ENCODE results near the gene VAV3.
A peak's percentile ranks its signal among the peaks of the same experiment; 100 is the strongest.

Gene VAV3

GRCh38 chr1:107972391-107973180 is 7.6 kb upstream of the VAV3 start:
- DNase-seq: no peak

- DNase-seq: no peak
These were observed 1.6 kb upstream of the VAV3 start for GRCh38 chr1:107966550-107966949.

GRCh38 chr1:107964336-107965109 is 457 bp downstream of the VAV3 start:
- peak; percentile 10 for DNase-seq

- peak; percentile 17 for DNase-seq
These were observed 1.2 kb downstream of the VAV3 start for GRCh38 chr1:107963601-107964335.

GRCh38 chr1:107963008-107963407 is 2.0 kb downstream of the VAV3 start:
- no peak for DNase-seq

GRCh38 chr1:107954719-107955415 is 10.1 kb downstream of the VAV3 start:
- no peak for DNase-seq

- DNase-seq: no peak
These were observed 10.9 kb downstream of the VAV3 start for GRCh38 chr1:107954126-107954525.

GRCh38 chr1:107953556-107953955 is 11.4 kb downstream of the VAV3 start:
- no peak for DNase-seq

- DNase-seq: no peak
These were observed 12.0 kb downstream of the VAV3 start for GRCh38 chr1:107952989-107953388.

- DNase-seq: no peak
These were observed 14.5 kb downstream of the VAV3 start for GRCh38 chr1:107950464-107950863.

GRCh38 chr1:107949467-107950253 is 15.3 kb downstream of the VAV3 start:
- DNase-seq: no peak

- no peak for DNase-seq
These were observed 18.2 kb downstream of the VAV3 start for GRCh38 chr1:107946794-107947193.

GRCh38 chr1:107943694-107944093 is 21.3 kb downstream of the VAV3 start:
- no peak for DNase-seq

- no peak for DNase-seq
These were observed 22.2 kb downstream of the VAV3 start for GRCh38 chr1:107942814-107943213.

GRCh38 chr1:107941531-107941930 is 23.4 kb downstream of the VAV3 start:
- no peak for DNase-seq

GRCh38 chr1:107941123-107941522 is 23.9 kb downstream of the VAV3 start:
- no peak for DNase-seq

GRCh38 chr1:107940701-107941100 is 24.3 kb downstream of the VAV3 start:
- DNase-seq: no peak

- DNase-seq: no peak
These were observed 24.9 kb downstream of the VAV3 start for GRCh38 chr1:107940017-107940577.

- no peak for DNase-seq
These were observed 25.7 kb downstream of the VAV3 start for GRCh38 chr1:107939256-107939655.

- DNase-seq: peak; percentile 4
These were observed 28.2 kb downstream of the VAV3 start for GRCh38 chr1:107936498-107937481.

Data from effector CD4-positive, alpha-beta T cell (primary cell).